H9 (cell line): ENCODE measurements around the gene ASAP3. TPM values are rescaled to one million over a fixed set of nuclear protein-coding genes. Genes with fewer than 3 reads are reported as not detected.

Experiments
- DNase-seq: peaks from one replicate; pipeline ENCODE4 v3.0.0-alpha.2; 2017
- H2AFZ ChIP-seq: one replicate; pipeline ENCODE4 v1.6.1; 2013; ENCODE audit warnings: mild to moderate bottlenecking, low read length, control low read depth, moderate library complexity
- H2AK5ac ChIP-seq: 2 replicates; pipeline ENCODE4 v1.6.1; 2013; ENCODE audit warnings: low read length, control low read depth, mixed read lengths; ENCODE audit not compliant: insufficient read length
- H2BK120ac ChIP-seq: one replicate; pipeline ENCODE4 v1.6.1; 2013; ENCODE audit warnings: low read depth, mild to moderate bottlenecking, low read length, control low read depth, inconsistent platforms; ENCODE audit not compliant: poor library complexity, severe bottlenecking
- H2BK12ac ChIP-seq: 2 replicates; pipeline ENCODE4 v1.6.1; 2013; ENCODE audit warnings: low read length, control low read depth, mixed read lengths, low read depth; ENCODE audit not compliant: insufficient read length
- H2BK15ac ChIP-seq: 2 replicates; pipeline ENCODE4 v1.6.1; 2013; ENCODE audit warnings: low read depth, low read length, control low read depth
- H2BK20ac ChIP-seq: one replicate; pipeline ENCODE4 v1.6.1; 2013; ENCODE audit warnings: low read depth, mild to moderate bottlenecking, low read length, control low read depth, inconsistent platforms; ENCODE audit not compliant: poor library complexity, severe bottlenecking
- H2BK5ac ChIP-seq: 2 replicates; pipeline ENCODE4 v1.6.1; 2013; ENCODE audit warnings: low read length, control low read depth, mixed read lengths; ENCODE audit not compliant: insufficient read length
- H3K14ac ChIP-seq: 2 replicates; pipeline ENCODE4 v1.6.1; 2013; ENCODE audit warnings: low read length, control low read depth; ENCODE audit not compliant: insufficient read depth
- H3K18ac ChIP-seq: 2 replicates; pipeline ENCODE4 v1.6.1; 2013; ENCODE audit warnings: low read depth, mild to moderate bottlenecking, mixed read lengths, low read length, control low read depth; ENCODE audit not compliant: insufficient read length
- H3K23ac ChIP-seq: 2 replicates; pipeline ENCODE4 v1.6.1; 2013; ENCODE audit warnings: low read length, control low read depth, mixed read lengths, low read depth; ENCODE audit not compliant: insufficient read length
- H3K23me2 ChIP-seq: 2 replicates; pipeline ENCODE4 v1.6.1; 2013; ENCODE audit warnings: low read depth, mild to moderate bottlenecking, mixed read lengths, low read length, control low read depth; ENCODE audit not compliant: insufficient read length, poor library complexity, severe bottlenecking
- H3K27ac ChIP-seq: 2 replicates; pipeline ENCODE4 v1.5.1; 2013; ENCODE audit warnings: low read length, control low read depth, mixed read lengths, low read depth; ENCODE audit not compliant: insufficient read length
- H3K27me3 ChIP-seq: 2 replicates; pipeline ENCODE4 v1.6.1; 2013; ENCODE audit warnings: low read length, control low read depth, inconsistent platforms; ENCODE audit not compliant: insufficient read depth
- H3K4ac ChIP-seq: 2 replicates; pipeline ENCODE4 v1.6.1; 2013; ENCODE audit warnings: low read depth, mild to moderate bottlenecking, control low read depth, inconsistent platforms, low read length, moderate library complexity
- H3K4me1 ChIP-seq: 2 replicates; pipeline ENCODE4 v1.6.1; 2013; ENCODE audit warnings: low read length, control low read depth, inconsistent platforms; ENCODE audit not compliant: insufficient read depth
- H3K4me2 ChIP-seq: 2 replicates; pipeline ENCODE4 v1.6.1; 2013; ENCODE audit warnings: low read length, control low read depth, mixed read lengths; ENCODE audit not compliant: insufficient read length, insufficient read depth
- H3K56ac ChIP-seq: 2 replicates; pipeline ENCODE4 v1.6.1; 2013; ENCODE audit warnings: low read depth, mild to moderate bottlenecking, mixed read lengths, low read length, control low read depth; ENCODE audit not compliant: insufficient read length
- H3K79me1 ChIP-seq: 2 replicates; pipeline ENCODE4 v1.6.1; 2013; ENCODE audit warnings: low read depth, mild to moderate bottlenecking, moderate library complexity, low read length, control low read depth, inconsistent platforms; ENCODE audit not compliant: insufficient read depth, poor library complexity, severe bottlenecking
- H3K79me2 ChIP-seq: 2 replicates; pipeline ENCODE4 v1.6.1; 2013; ENCODE audit warnings: low read length, control low read depth, inconsistent platforms; ENCODE audit not compliant: insufficient read depth
- H3K9ac ChIP-seq: 2 replicates; pipeline ENCODE4 v1.6.1; 2013; ENCODE audit warnings: low read length, control low read depth, mixed read lengths; ENCODE audit not compliant: insufficient read length; ENCODE audit errors: extremely low read depth
- H3K9me3 ChIP-seq: one replicate; pipeline ENCODE4 v1.6.1; 2013; ENCODE audit warnings: low read depth, low read length, inconsistent platforms; ENCODE audit not compliant: control insufficient read depth
- H3T11ph ChIP-seq: one replicate; pipeline ENCODE4 v1.6.1; 2013; ENCODE audit warnings: mild to moderate bottlenecking, low read length, control low read depth, inconsistent platforms
- H4K20me1 ChIP-seq: one replicate; pipeline ENCODE4 v1.6.1; 2013; ENCODE audit not compliant: control insufficient read depth, insufficient read length, insufficient read depth
- H4K5ac ChIP-seq: 2 replicates; pipeline ENCODE4 v1.6.1; 2013; ENCODE audit warnings: low read depth, mild to moderate bottlenecking, mixed read lengths, low read length, control low read depth; ENCODE audit not compliant: insufficient read length
- H4K8ac ChIP-seq: replicated peaks from 2 replicates; pipeline ENCODE4 v1.6.1; 2013; ENCODE audit warnings: low read length, control low read depth, mixed read lengths, low read depth; ENCODE audit not compliant: insufficient read length
- H4K91ac ChIP-seq: 2 replicates; pipeline ENCODE4 v1.6.1; 2013; ENCODE audit warnings: low read depth, mild to moderate bottlenecking, moderate library complexity, mixed read lengths, low read length, control low read depth; ENCODE audit not compliant: insufficient read length
- H3K27ac Mint-ChIP-seq, 3 experiments: 2 replicates in 2 of 3; 3 replicates in 1 of 3; pipeline ENCODE4 v1.8.0; 2020 to 2021; ENCODE audit warnings: mixed read lengths in 3 of 3, mild to moderate bottlenecking in 1 of 3, moderate library complexity in 1 of 3
- H3K27me3 Mint-ChIP-seq: 2 replicates; pipeline ENCODE4 v1.8.0; 2021; ENCODE audit warnings: low read depth, mild to moderate bottlenecking, moderate library complexity, mixed read lengths
- H3K36me3 Mint-ChIP-seq, 3 experiments: 2 replicates in 2 of 3; 3 replicates in 1 of 3; pipeline ENCODE4 v1.8.0; 2020 to 2021; ENCODE audit warnings: low read depth in 3 of 3, mixed read lengths in 3 of 3; ENCODE audit not compliant: insufficient read depth in 1 of 3
- H3K4me1 Mint-ChIP-seq, 2 experiments: 2 replicates each; pipeline ENCODE4 v1.8.0; 2020; ENCODE audit warnings: mixed read lengths in 2 of 2
- H3K4me3 Mint-ChIP-seq, 2 experiments: 2 replicates in 1 of 2; 3 replicates in 1 of 2; pipeline ENCODE4 v1.8.0; 2020 to 2021; ENCODE audit warnings: mild to moderate bottlenecking in 2 of 2, mixed read lengths in 2 of 2, moderate library complexity in 1 of 2
- H3K9me3 Mint-ChIP-seq, 2 experiments: 2 replicates in 1 of 2; 3 replicates in 1 of 2; pipeline ENCODE4 v1.8.0; 2020; ENCODE audit warnings: mild to moderate bottlenecking in 2 of 2, mixed read lengths in 2 of 2, moderate library complexity in 1 of 2
- WGBS: extraction: QIAGEN DNeasy Blood & Tissue Kit; methylation state at CpG from one replicate; pipeline ENCODE4 v1.1.7; 2013; ENCODE audit warnings: missing lambda C conversion rate, low lambda C conversion rate, mixed read lengths; ENCODE audit not compliant: insufficient read length; ENCODE audit errors: extremely low coverage; 5-methylcytosine and 5-hydroxymethylcytosine counted together
- total RNA-seq: library from RNA; stranded (reverse); gene quantifications from 2 replicates; pipeline ENCODE4 v1.2.1, GENCODE V29; 2021
- TF ChIP-seq, protein P1 (sequence below): fragments of 200-600 bp; sonication (generic); conservative IDR thresholded peaks from 3 replicates; pipeline ENCODE4 v1.8.0; 2021; ENCODE audit warnings: antibody characterized with exemption, mild to moderate bottlenecking

The ASAP3 gene
- total RNA-seq, 1 experiment from 2014 or later, result 26.7 TPM

DNA sequence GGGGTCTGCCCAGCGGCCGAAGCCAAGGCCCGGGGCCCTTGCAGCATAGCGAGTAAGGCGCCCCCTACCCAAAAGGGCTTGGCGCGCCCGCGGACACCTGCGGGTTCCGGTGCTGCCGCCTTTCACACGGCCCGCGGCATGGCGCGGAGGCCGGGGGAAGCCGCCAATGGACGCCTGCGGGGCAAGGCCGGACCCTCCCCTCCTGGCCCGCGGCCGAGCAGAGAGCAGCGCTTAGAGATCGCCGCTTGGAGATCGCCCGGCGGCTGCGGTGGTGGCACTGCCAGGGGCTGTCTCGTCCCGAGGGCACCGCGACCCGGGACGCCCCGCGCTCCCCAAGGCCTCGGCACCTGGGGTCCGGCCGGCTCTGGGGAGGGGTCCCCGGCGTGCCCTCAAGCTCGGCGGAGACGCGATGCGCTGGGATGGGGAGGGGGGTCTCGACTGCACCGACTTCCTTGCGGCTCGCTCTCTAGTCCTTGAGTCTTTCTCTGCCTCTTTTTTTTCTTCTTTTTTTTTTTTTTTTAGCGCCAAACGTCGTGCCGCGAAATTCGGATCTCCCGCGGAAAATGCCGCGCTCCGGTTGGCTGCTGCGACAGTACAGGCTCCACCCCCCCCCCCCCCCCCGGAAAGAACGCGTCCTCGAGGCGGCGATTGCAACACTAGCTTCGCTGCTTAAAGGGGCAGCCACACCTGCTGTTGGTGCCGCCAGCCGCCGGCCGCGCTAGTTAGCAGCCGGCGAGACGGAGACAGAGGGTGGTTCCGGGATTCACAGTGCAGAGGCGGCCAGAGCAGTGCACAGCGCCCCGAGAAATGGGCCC is 47.0 kb upstream of the ASAP3 start, which contains the start of gene E2F2:
Gene E2F2 (minus strand): TSS at position 487 of the 815 bp plus-strand sequence. CDS start 440 bp downstream, at position 47.
- Histone ChIP-seq H3K79me1 (no peaks in the 10 kb centered on the region), H2BK5ac (no peak within 1 kb of the TSS), H3K27ac (no peak within 1 kb of the TSS), H4K91ac (no peak within 1 kb of the TSS), H3K79me2 (no peaks in the 10 kb centered on the region), H3K27me3 (peaks cover 4% of the 10 kb centered on the region; the same call in 1 of the 2 replicates), H3K4me2 (peak within 1 kb of the TSS; percentile 36), H4K8ac (no peak within 1 kb of the TSS), H3K4me1 (0 out of 2 replicates have a peak, but pooled peaks cover 2% of the 10 kb centered on the region), H2BK120ac (no peak within 1 kb of the TSS), H2BK15ac (no peak within 1 kb of the TSS; the same call in 1 of the 2 replicates), H3K23me2 (peaks cover 3% of the 10 kb centered on the region), H3T11ph (no peak within 1 kb of the TSS), H3K18ac (peak within 1 kb of the TSS; percentile 81), H3K9me3 (no peaks in the 10 kb centered on the region), H3K14ac (peak within 1 kb of the TSS; percentile 92), H3K23ac (no peak within 1 kb of the TSS), H2AK5ac (no peak within 1 kb of the TSS), H4K20me1 (peaks cover 3% of the 10 kb centered on the region), H2AFZ (peak within 1 kb of the TSS; percentile 65), H3K56ac (no peak within 1 kb of the TSS), H3K9ac (peak within 1 kb of the TSS; percentile 39), H3K4ac (no peak within 1 kb of the TSS), H2BK12ac (no peak within 1 kb of the TSS), H2BK20ac (no peak within 1 kb of the TSS), H4K5ac (no peak within 1 kb of the TSS)
- H3K27me3 Mint-ChIP-seq, result peaks cover 53% of the 10 kb centered on the region
- TF ChIP-seq, protein P1, sequence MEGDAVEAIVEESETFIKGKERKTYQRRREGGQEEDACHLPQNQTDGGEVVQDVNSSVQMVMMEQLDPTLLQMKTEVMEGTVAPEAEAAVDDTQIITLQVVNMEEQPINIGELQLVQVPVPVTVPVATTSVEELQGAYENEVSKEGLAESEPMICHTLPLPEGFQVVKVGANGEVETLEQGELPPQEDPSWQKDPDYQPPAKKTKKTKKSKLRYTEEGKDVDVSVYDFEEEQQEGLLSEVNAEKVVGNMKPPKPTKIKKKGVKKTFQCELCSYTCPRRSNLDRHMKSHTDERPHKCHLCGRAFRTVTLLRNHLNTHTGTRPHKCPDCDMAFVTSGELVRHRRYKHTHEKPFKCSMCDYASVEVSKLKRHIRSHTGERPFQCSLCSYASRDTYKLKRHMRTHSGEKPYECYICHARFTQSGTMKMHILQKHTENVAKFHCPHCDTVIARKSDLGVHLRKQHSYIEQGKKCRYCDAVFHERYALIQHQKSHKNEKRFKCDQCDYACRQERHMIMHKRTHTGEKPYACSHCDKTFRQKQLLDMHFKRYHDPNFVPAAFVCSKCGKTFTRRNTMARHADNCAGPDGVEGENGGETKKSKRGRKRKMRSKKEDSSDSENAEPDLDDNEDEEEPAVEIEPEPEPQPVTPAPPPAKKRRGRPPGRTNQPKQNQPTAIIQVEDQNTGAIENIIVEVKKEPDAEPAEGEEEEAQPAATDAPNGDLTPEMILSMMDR, result peak; percentile 45; the same call in 2 of the 3 replicates
- no peaks in the 10 kb centered on the region for H3K9me3 Mint-ChIP-seq
- no peaks in the 10 kb centered on the region; a peak in 1 of 7 replicates for H3K36me3 Mint-ChIP-seq
- DNase-seq, result peak; percentile 92
- peak within 1 kb of the TSS; percentile 79 to 84 for H3K4me3 Mint-ChIP-seq
- WGBS, result no CpG with 5 or more reads among the region's 85 CpGs
- H3K4me1 Mint-ChIP-seq, result peaks cover 16 to 30% of the 10 kb centered on the region in 2 experiments
- 0 out of 7 replicates have a peak within 1 kb of the TSS, but pooled peaks of 1 of the 3 experiments have one; percentile 79 for H3K27ac Mint-ChIP-seq
